Ectodermal cell (in vitro differentiated cells): ENCODE measurements around the gene CDH16.
"Not testable (repeated sequence)": the region's sequence is repeated elsewhere in the genome, so short reads cannot be mapped to it uniquely, and the experiment has no call there.

Experiments
- H3K27ac ChIP-seq: 2 replicates; pipeline ENCODE4 v1.7.0; 2013; ENCODE audit warnings: mild to moderate bottlenecking, low read depth, low read length; ENCODE audit not compliant: insufficient read depth, poor library complexity, severe bottlenecking
- H3K27me3 ChIP-seq: 2 replicates; pipeline ENCODE4 v1.7.0; 2013; ENCODE audit warnings: mild to moderate bottlenecking, low read length; ENCODE audit not compliant: insufficient read depth, control insufficient read depth, poor library complexity, severe bottlenecking
- H3K36me3 ChIP-seq: one replicate; pipeline ENCODE4 v1.7.0; 2013; ENCODE audit warnings: low read length; ENCODE audit not compliant: control insufficient read depth, insufficient read depth
- H3K4me1 ChIP-seq: one replicate; pipeline ENCODE4 v1.7.0; 2013; ENCODE audit warnings: low read length; ENCODE audit not compliant: control insufficient read depth, insufficient read depth
- H3K4me3 ChIP-seq: 2 replicates; pipeline ENCODE4 v1.7.0; 2013; ENCODE audit warnings: low read depth, low read length, control low read depth; ENCODE audit not compliant: insufficient read depth
- H3K9me3 ChIP-seq: 2 replicates; pipeline ENCODE4 v1.7.0; 2013; ENCODE audit warnings: mild to moderate bottlenecking, low read length, moderate library complexity; ENCODE audit not compliant: control insufficient read depth
- WGBS, 2 experiments: methylation state at CpG; one replicate each; pipeline ENCODE4 v1.1.7; 2013; ENCODE audit warnings: missing lambda C conversion rate in 2 of 2; 5-methylcytosine and 5-hydroxymethylcytosine counted together

Gene CDH16

GRCh38 chr16:66937725-66938337, 19.1 kb upstream of the CDH16 start:
- Histone ChIP-seq H3K27me3 (no peaks in the 10 kb centered on the region), H3K27ac (no peak overlapping the region), H3K4me1 (peaks cover 7% of the 10 kb centered on the region), H3K9me3 (no peaks in the 10 kb centered on the region), H3K4me3 (no peak overlapping the region), H3K36me3 (no peaks in the 10 kb centered on the region)
- 91 to 92% methylated on average over 10 of the region's 10 CpGs for WGBS, 2 experiments

- WGBS, 2 experiments, result 88 to 97% methylated on average over 4 of the region's 4 CpGs
- no peak overlapping the region for H3K4me3 ChIP-seq
- no peaks in the 10 kb centered on the region for H3K36me3 ChIP-seq
Measured at GRCh38 chr16:66936889-66937554, 18.3 kb upstream of the CDH16 start.

DNA sequence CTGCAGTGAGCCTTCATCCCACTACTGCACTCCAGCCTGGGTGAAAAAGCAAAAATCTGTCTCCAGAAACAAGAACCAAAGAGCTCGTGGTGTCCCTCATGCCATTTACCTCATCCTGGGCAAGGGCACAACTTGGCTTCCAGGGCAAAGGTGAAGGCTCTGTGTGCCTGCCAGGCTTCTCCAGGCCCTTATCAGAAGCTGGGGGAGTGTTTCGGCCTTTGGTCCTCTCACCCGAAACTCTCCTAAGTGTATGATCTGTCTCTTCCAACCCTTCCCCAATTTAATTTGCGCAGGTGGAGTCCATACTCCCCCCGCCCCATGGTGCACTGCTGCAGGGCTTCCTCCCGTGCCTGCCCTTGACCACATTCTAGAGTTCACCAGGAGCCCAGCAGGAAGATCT, 17.8 kb upstream of the CDH16 start:
- WGBS, 2 experiments, result 94% methylated on average over 6 of the region's 6 CpGs
- H3K36me3 ChIP-seq, result no peaks in the 10 kb centered on the region
- no peaks in the 10 kb centered on the region for H3K27me3 ChIP-seq
- peaks cover 7% of the 10 kb centered on the region for H3K4me1 ChIP-seq
- no peaks in the 10 kb centered on the region for H3K9me3 ChIP-seq
- no peak overlapping the region for H3K27ac ChIP-seq
- no peak overlapping the region for H3K4me3 ChIP-seq

More at GRCh38 chr16:66936889-66937554, 18.3 kb upstream of the CDH16 start:
- no peak overlapping the region for H3K27ac ChIP-seq
- no peaks in the 10 kb centered on the region for H3K27me3 ChIP-seq
- H3K4me1 ChIP-seq, result peaks cover 7% of the 10 kb centered on the region
- no peaks in the 10 kb centered on the region for H3K9me3 ChIP-seq

GRCh38 chr16:66935314-66936011, 16.8 kb upstream of the CDH16 start, which contains the start of gene CES2:
Gene CES2, plus strand, starts transcription at chr16:66935516. Its CDS starts 120 bp downstream, at chr16:66935636.
- H3K4me3 ChIP-seq, result peak within 1 kb of the TSS; percentile 62
- H3K36me3 ChIP-seq, result no peaks in the 10 kb centered on the region
- H3K4me1 ChIP-seq, result peaks cover 7% of the 10 kb centered on the region
- no peak within 1 kb of the TSS for H3K27ac ChIP-seq
- no peaks in the 10 kb centered on the region for H3K9me3 ChIP-seq
- WGBS, 2 experiments, result 74 to 76% methylated on average over 44 of the region's 44 CpGs
- H3K27me3 ChIP-seq, result no peaks in the 10 kb centered on the region

- not testable (repeated sequence) for H3K27ac ChIP-seq, H3K36me3 ChIP-seq, H3K27me3 ChIP-seq
Measured at GRCh38 chr16:66934839-66935313, 16.2 kb upstream of the CDH16 start.

GRCh38 chr16:66934138-66934838, 15.6 kb upstream of the CDH16 start, which contains the start of gene CIAO2B:
Gene CIAO2B, minus strand, starts transcription at chr16:66934402. Its CDS starts 38 bp downstream, at chr16:66934364.
- H3K27me3 ChIP-seq, result no peaks in the 10 kb centered on the region
- H3K4me1 ChIP-seq, result peaks cover 7% of the 10 kb centered on the region
- WGBS, 2 experiments, result 0% methylated on average over 76 of the region's 76 CpGs
- H3K27ac ChIP-seq, result no peak within 1 kb of the TSS
- H3K4me3 ChIP-seq, result peak within 1 kb of the TSS; percentile 62
- no peaks in the 10 kb centered on the region for H3K36me3 ChIP-seq
- no peaks in the 10 kb centered on the region for H3K9me3 ChIP-seq

More at GRCh38 chr16:66934839-66935313, 16.2 kb upstream of the CDH16 start:
- WGBS, 2 experiments, result 10 to 11% methylated on average over 15 to 19 of the region's 24 CpGs
- peak overlapping the region; percentile 62 for H3K4me3 ChIP-seq
- not testable (repeated sequence) for H3K9me3 ChIP-seq, H3K4me1 ChIP-seq

DNA sequence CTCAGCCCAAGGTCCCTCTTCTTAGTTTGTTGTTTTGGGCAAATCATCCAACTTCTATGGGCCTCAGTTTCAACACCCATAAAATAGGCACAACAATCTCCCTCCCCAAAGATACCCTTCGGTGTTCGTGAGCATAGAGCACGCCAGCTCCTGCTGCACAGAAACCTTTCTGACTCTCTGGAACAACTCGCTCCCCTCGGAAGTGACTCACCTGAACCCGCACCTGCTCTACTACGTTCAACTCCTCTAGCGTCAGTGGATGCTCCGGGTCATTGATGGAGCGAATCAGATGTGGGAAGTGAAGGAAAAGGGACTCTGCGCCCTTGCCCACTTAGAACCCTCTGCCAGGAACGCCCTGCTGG, 15.1 kb upstream of the CDH16 start:
- H3K4me3 ChIP-seq, result peak overlapping the region; percentile 62
- no peak overlapping the region for H3K27ac ChIP-seq
- WGBS, 2 experiments, result 3 to 6% methylated on average over 12 of the region's 12 CpGs
- no peaks in the 10 kb centered on the region for H3K27me3 ChIP-seq
- no peaks in the 10 kb centered on the region for H3K36me3 ChIP-seq
- peaks cover 7% of the 10 kb centered on the region for H3K4me1 ChIP-seq
- H3K9me3 ChIP-seq, result no peaks in the 10 kb centered on the region

DNA sequence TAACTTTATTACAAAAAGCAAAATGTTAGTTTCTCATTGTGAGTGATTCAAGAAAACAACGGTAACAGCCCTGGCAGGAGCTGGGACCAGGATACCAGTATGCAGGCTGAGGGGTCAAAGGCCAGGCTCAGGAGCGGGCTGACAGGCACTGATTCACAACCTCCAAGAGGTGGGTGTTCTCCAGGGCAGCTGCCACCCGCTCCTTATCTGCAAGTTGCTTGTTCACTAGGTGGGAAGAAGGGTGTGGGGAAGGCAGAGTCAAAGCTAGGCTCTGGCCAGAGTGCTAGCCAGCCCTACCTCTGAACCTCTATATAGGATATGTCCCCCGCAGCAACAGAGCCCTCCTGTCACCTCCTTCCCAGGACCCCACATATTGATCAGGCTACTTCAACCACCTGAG, 13.4 kb upstream of the CDH16 start:
- no peaks in the 10 kb centered on the region for H3K36me3 ChIP-seq
- H3K4me1 ChIP-seq, result peaks cover 9% of the 10 kb centered on the region
- no peaks in the 10 kb centered on the region for H3K9me3 ChIP-seq
- no peak overlapping the region for H3K4me3 ChIP-seq
- whole genome bisulfite sequencing, 2 experiments, result 92 to 94% methylated on average over 4 of the region's 4 CpGs
- no peak overlapping the region for H3K27ac ChIP-seq
- peaks cover 4% of the 10 kb centered on the region for H3K27me3 ChIP-seq

- H3K4me3 ChIP-seq, result no peak overlapping the region
- H3K27me3 ChIP-seq, result peaks cover 8% of the 10 kb centered on the region
- 97 to 98% methylated on average over 2 of the region's 2 CpGs for WGBS, 2 experiments
- H3K9me3 ChIP-seq, result no peaks in the 10 kb centered on the region
- no peaks in the 10 kb centered on the region for H3K36me3 ChIP-seq
- H3K4me1 ChIP-seq, result peaks cover 13% of the 10 kb centered on the region
- no peak overlapping the region for H3K27ac ChIP-seq
Measured at GRCh38 chr16:66931665-66932064, 13.0 kb upstream of the CDH16 start.
